HCT116 (cell line): Measurements from ENCODE around the gene USH1G.

Experiments
- CBX3 ChIP-seq: IDR thresholded peaks from 2 replicates; pipeline ENCODE4 v1.6.1; 2012; ENCODE audit warnings: low read depth
- CEBPB ChIP-seq: IDR thresholded peaks from 2 replicates; pipeline ENCODE4 v1.6.1; 2012; ENCODE audit warnings: low read depth
- ELF1 ChIP-seq: IDR thresholded peaks from 2 replicates; pipeline ENCODE4 v1.6.1; 2012; ENCODE audit warnings: low read depth, borderline replicate concordance
- EZH2 ChIP-seq: fragments of 200-600 bp; sonication (generic); IDR thresholded peaks from 2 replicates; pipeline ENCODE4 v1.6.1; 2017; ENCODE audit warnings: antibody characterized with exemption, mixed run types
- EZH2phosphoT487 ChIP-seq: fragments of 200-600 bp; IDR thresholded peaks from 2 replicates; pipeline ENCODE4 v1.6.1; 2018; ENCODE audit warnings: antibody characterized with exemption, borderline replicate concordance
- FOSL1 ChIP-seq: IDR thresholded peaks from 2 replicates; pipeline ENCODE4 v1.6.1; 2012; ENCODE audit warnings: low read depth
- POLR2A ChIP-seq: IDR thresholded peaks from 2 replicates; pipeline ENCODE4 v1.7.0; 2011; ENCODE audit warnings: borderline replicate concordance; ENCODE audit not compliant: insufficient read depth, insufficient read length; ENCODE audit errors: extremely low read depth
- POLR2AphosphoS5 ChIP-seq: IDR thresholded peaks from 2 replicates; pipeline ENCODE4 v1.6.1; 2011; ENCODE audit warnings: mild to moderate bottlenecking, low read depth, low read length, moderate library complexity
- SP1 ChIP-seq: IDR thresholded peaks from 2 replicates; pipeline ENCODE4 v1.6.1; 2012; ENCODE audit warnings: low read depth
- TCF7L2 ChIP-seq: IDR thresholded peaks from 2 replicates; pipeline ENCODE4 v1.7.0; 2011; ENCODE audit warnings: borderline replicate concordance, inconsistent platforms; ENCODE audit not compliant: insufficient read depth, insufficient read length; ENCODE audit errors: extremely low read depth
- ZNF274 ChIP-seq: fragments of 200-500 bp; sonication (Bioruptor generic); IDR thresholded peaks from 2 replicates; pipeline ENCODE4 v1.6.1; 2014; ENCODE audit warnings: mild to moderate bottlenecking, low read depth, low read length, inconsistent platforms
- TF ChIP-seq, protein P1 (sequence below), 3 experiments: fragments of 200-600 bp in 1 of 3; sonication (generic) in 1 of 3; IDR thresholded peaks in 2 of 3; conservative IDR thresholded peaks in 1 of 3; 2 replicates each; pipeline ENCODE4 v1.5.1; 2012 to 2017; ENCODE audit warnings: low read depth in 2 of 3, low read length in 2 of 3, antibody characterized with exemption in 1 of 3, borderline replicate concordance in 1 of 3, control low read depth in 1 of 3, mild to moderate bottlenecking in 1 of 3, mixed read lengths in 1 of 3, mixed run types in 1 of 3, moderate library complexity in 1 of 3; ENCODE audit not compliant: insufficient read depth in 1 of 3
- TF ChIP-seq, protein P2 (sequence below): IDR thresholded peaks from 2 replicates; pipeline ENCODE4 v1.6.1; 2012

DNA sequence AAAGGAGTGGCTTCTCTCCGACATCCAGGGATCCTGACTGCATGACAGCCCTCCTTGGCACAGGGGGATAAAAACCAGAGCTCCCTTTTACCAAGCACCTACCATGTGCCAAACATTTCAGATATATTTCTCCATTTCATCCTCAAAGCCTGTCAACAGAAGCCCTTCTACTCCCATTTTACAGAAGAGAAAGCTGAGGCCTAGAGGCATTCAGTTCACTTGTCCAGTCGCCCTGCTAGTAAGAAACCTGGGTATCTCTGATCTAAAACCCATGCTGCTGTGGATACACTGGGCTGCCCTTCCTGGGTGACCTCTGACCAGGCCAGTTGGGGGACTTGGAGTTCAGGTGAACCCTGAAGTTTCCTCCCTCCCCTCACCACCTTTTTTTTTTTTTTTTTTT lies 44.4 kb downstream of the USH1G start:
- TF ChIP-seq, protein P1, sequence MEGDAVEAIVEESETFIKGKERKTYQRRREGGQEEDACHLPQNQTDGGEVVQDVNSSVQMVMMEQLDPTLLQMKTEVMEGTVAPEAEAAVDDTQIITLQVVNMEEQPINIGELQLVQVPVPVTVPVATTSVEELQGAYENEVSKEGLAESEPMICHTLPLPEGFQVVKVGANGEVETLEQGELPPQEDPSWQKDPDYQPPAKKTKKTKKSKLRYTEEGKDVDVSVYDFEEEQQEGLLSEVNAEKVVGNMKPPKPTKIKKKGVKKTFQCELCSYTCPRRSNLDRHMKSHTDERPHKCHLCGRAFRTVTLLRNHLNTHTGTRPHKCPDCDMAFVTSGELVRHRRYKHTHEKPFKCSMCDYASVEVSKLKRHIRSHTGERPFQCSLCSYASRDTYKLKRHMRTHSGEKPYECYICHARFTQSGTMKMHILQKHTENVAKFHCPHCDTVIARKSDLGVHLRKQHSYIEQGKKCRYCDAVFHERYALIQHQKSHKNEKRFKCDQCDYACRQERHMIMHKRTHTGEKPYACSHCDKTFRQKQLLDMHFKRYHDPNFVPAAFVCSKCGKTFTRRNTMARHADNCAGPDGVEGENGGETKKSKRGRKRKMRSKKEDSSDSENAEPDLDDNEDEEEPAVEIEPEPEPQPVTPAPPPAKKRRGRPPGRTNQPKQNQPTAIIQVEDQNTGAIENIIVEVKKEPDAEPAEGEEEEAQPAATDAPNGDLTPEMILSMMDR (IDR thresholded peaks at IDR 0.05 in 2 of 3, conservative IDR thresholded peaks at IDR 0.05 in 1 of 3; ENCODE audit: borderline replicate concordance in 1 of 3, insufficient read depth in 1 of 3, low read depth in 2 of 3, low read length in 2 of 3) = no peak
- TF ChIP-seq EZH2 = no peak
- TF ChIP-seq TCF7L2 = no peak
- TF ChIP-seq SP1 = no peak
- no peak for TF ChIP-seq POLR2A
- TF ChIP-seq FOSL1 = no peak
- no peak for TF ChIP-seq POLR2AphosphoS5
- no peak for TF ChIP-seq ELF1
- TF ChIP-seq CEBPB = no peak
- TF ChIP-seq, protein P2, sequence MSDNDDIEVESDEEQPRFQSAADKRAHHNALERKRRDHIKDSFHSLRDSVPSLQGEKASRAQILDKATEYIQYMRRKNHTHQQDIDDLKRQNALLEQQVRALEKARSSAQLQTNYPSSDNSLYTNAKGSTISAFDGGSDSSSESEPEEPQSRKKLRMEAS = no peak
- no peak for TF ChIP-seq ZNF274
- TF ChIP-seq EZH2phosphoT487 = no peak
- TF ChIP-seq CBX3 = no peak
